SU-DHL-6 (cell line): ENCODE results near the gene TMEM25.

Experiments used
- EZH2phosphoT487 ChIP-seq: fragments of 200-600 bp; sonication (generic), shearing (Covaris generic); conservative IDR thresholded peaks from 2 replicates; pipeline ENCODE4 v1.6.1; 2018; ENCODE audit warnings: mild to moderate bottlenecking, antibody characterized with exemption, low read length, moderate library complexity, mixed read lengths
- TF ChIP-seq, protein P1 (sequence below): fragments of 200-600 bp; sonication (generic); IDR thresholded peaks from one replicate; pipeline ENCODE4 v1.5.1; 2017; ENCODE audit warnings: antibody characterized with exemption, mild to moderate bottlenecking, low read length, moderate library complexity; ENCODE audit not compliant: insufficient read depth, poor library complexity, severe bottlenecking

DNA sequence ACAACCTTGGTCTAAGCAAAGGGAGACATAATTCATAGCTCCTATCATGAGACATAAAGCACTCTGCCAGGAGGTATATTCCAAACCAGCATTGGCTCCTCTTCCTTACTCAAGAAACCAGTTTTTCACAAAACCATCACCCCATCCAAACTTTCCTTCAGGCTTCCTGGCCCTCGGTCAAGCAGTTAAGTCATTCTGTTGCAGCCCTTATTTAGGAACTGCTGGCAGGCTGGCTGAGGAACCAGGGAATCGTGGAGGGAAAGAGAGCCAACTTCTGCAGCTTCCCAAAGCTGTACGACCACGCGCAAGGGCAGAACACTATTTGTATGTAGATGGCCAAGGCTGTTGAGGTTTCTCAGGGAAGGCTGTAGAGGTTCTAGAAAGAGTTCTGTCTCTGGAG, 34.1 kb downstream of the TMEM25 start:
- TF ChIP-seq, protein P1, sequence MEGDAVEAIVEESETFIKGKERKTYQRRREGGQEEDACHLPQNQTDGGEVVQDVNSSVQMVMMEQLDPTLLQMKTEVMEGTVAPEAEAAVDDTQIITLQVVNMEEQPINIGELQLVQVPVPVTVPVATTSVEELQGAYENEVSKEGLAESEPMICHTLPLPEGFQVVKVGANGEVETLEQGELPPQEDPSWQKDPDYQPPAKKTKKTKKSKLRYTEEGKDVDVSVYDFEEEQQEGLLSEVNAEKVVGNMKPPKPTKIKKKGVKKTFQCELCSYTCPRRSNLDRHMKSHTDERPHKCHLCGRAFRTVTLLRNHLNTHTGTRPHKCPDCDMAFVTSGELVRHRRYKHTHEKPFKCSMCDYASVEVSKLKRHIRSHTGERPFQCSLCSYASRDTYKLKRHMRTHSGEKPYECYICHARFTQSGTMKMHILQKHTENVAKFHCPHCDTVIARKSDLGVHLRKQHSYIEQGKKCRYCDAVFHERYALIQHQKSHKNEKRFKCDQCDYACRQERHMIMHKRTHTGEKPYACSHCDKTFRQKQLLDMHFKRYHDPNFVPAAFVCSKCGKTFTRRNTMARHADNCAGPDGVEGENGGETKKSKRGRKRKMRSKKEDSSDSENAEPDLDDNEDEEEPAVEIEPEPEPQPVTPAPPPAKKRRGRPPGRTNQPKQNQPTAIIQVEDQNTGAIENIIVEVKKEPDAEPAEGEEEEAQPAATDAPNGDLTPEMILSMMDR: no peak
- no peak for TF ChIP-seq EZH2phosphoT487
